Activated CD4-positive, CD25-positive, alpha-beta regulatory T cell treated with anti-CD3 and anti-CD28 coated beads, Interleukin-2, amount 50 U/mL, for 16 hours (primary cell): ENCODE data around the gene CNKSR2.

Source experiments
- DNase-seq: peaks from one replicate; pipeline ENCODE4 v3.0.0-alpha.2; 2020; ENCODE audit warnings: low read depth, low spot score

CNKSR2 gene

DNA sequence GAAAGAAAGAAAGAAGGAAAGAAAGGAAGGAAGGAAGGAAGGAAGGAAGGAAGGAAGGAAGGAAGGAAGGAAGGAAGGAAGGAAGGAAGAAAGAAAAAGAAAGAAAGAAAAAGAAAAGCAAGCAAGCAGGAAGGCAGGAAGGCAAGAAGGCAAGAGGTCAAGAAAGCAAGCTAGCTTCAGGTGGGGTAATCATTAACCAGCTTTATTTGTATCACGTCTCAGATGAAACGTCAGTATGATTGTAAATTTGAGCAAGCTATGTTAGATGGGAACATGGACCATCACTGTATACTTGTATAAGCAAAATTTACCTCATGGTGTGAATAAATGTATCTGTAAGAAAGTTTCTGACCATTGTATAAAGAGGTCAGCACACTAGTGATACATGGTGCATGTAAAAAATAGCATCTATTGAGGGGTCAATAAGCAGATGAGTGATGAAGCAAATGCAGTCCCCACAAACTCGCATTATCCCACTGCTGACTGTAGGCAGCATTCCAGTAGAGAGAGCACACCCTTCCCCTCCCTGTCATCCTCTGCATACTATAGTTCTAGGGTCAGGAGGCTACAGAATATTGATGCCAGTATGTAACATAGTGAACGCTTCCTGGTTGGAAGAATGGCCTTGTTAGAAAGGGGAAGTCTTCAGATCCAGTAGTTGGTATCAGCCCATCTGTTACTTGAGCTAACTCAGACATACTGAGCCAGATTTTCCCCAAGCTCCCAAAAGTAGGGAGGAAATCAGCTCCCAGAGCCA, 300.4 kb downstream of the CNKSR2 start:
- no peak for DNase-seq

DNA sequence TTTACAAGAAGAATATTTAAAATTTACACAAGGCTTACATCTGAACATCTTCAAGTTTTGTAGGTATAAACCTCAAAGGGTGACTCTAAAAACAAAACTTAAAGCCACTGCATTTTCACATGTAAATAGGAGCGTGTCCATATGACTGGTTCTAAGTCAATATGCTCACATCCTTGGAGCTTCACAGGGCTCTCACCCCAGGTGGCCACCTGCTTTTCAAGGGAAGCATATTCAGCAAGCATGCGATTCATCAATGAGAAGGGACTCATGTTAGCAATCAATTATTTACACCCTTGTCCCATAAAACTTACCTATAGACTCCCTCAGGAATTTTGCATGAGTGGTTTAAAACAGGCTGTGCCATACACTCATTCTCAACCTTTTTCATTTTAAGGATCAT, 301.7 kb downstream of the CNKSR2 start:
- DNase-seq, result no peak

DNA sequence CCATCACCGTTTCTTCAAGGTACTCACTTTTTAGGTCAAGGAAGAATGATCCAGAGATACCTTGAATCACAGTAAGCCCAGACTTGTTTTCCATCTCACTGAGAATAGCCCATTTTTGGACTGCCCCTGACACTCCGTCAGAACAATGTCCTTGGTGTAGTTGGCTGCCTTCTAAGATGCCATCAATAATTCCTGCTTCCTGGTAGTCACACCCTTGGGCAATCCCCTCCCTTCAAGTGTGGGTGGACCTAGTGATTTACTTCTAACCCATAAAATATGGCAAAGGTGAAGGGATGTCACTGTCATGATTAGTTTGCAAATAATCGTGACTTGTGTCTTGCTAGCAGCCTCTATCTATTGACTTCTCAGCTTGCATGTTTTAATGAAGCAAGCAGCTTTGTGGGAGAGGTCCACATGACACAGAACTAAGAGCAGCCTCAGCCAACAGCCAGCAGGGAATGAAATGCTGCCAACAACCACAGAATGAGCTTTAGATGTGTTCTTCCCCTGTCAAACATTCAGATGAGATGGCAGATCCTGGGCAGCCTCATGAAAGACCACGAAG, 303.9 kb downstream of the CNKSR2 start:
- no peak for DNase-seq

DNA sequence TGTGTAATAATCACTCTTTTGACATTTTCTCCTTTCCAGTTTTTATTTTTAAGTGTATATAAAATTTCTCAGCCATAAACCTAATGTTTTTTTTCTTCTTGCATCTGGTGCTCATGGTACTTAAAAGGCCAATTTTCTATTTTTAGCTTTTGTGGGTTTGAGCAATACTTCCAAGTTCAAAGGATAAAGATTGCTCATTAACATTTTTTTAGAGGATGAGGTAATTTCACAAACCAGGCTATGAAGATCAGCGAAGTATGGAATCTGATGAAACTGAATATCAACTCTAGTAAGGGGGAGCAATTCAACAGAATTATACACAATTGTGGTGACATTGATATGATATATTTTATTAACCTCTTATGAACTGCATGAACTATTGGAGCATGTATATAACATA, 309.7 kb downstream of the CNKSR2 start:
- no peak for DNase-seq

DNA sequence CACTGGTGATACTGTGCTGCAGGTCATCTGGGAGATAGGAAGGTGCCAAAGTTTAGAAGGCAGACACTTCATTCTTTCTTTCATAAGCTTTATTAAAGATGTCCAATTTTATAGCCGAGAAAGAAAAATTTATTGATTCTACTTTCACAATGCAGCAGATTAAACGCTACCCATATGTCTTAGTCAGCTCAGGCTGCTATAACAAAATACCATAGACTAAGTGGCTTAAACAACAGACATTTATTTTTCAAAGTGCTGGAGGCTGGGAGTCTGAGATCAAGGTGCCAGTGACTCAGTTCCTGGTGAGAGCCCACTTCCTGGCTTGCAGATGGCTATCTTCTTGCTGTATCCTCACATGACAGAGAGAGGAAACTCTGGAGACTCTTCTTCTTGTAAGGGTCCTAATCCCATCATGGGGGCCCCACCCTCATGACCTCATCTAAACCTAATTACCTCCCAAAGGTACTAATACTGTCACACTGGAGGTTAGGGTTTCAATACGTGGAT, 317.3 kb downstream of the CNKSR2 start:
- DNase-seq, result no peak

DNA sequence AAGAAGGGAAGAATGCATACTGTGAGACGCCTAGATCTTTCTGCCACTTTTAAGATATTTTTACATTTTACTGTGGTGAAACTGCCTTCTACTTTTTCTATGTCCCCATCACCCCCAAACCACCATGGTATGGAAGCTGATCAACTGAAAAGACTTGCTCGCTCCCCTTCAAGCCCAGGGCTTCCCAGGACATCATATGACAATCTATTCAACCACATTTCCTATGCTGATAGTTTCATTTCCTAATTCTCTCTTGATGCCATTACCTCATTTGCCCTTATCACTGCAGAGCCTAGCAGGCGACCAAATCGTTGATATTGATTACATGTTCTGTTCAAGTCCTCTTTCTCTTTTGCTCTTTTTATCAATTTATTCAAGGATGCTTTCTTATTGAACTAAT, 324.1 kb downstream of the CNKSR2 start:
- no peak for DNase-seq

DNA sequence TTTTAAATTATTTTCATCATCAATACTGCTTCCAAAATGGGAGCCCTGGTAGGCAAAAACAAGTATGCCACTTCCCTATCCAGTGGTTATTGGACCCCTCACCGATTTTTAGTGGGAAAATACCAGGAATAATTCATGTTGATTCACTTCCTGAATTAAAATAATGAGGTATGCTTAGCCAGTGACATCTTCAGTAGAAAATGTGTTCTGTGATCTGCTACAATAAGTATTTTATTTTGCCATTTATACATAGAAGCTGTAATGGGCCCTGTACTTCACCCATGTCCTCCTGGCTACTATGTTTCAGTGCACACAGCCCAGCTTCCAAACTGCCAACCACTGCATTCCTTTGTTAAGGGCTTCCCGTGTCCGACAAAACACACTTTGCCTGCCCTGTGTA, 324.9 kb downstream of the CNKSR2 start:
- DNase-seq, result no peak

DNA sequence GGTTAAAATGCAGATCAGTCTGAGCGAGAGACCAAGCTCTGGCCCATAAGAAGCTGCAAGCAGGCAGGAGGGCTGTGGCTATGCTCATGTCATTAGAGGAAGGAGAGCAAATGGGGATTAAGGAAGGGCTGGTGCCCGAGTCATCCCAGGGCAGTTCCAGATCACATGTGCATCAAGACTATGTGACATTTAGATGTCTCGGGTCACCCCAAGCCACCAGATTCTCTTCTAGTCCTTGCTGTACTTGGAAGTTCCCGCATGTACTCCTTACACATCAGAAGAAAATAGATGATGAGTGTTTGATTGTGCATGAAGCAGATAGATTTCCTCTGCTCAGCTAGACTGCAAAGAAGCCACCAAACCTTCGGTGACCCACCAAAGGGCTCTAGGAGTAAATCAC, 326.1 kb downstream of the CNKSR2 start:
- DNase-seq, result no peak

DNA sequence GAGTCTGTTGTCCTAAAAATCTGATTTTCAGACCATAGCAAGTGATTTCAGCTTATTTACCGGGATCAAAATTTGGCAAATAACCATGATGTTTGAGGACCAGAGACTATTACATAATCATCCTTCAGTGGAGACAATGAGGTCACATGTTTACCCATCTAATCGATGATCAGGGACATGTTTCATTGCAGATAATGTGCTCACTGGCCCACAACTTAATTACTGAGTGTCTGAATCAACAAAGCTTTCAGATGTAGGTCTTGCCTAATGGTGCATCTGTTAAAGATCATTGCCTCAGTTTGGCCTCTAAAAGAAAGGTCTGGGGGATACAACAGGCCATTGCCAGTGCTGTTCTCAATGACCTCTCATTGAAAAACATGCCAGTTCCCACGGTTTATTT, 326.7 kb downstream of the CNKSR2 start:
- DNase-seq, result no peak

DNA sequence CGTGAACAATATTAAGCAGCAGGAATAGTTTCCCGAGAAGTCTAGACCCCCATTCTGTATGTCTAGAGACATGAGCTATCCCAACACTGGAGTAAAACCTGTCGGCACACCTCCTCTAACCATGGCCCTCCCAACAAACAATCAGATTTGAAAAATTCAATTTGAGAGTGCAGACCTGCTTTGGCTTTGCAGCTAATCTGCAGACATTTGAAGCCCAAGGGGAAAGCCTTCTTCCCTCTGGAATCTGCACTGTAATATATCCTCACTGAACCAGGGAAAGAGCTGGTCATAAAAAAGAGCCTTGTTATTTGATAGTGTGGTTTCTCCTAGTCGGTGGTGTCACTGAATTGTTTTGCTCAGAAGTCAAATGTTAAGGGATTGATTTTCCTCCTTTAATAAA, 328.5 kb downstream of the CNKSR2 start:
- DNase-seq, result no peak
